ENCODE results near the gene KIR2DL3.

Gene KIR2DL3

GRCh38 chr19:54724644-54725043 is 13.7 kb upstream of the KIR2DL3 start:
- TF ChIP-seq CTCF (IDR thresholded peaks at IDR 0.05; ENCODE audit: low read depth, low read length, missing control alignments): no peak

GRCh38 chr19:54725321-54725720 is 13.0 kb upstream of the KIR2DL3 start:
- H3K27ac ChIP-seq: no peak overlapping the region
- no peak for TF ChIP-seq CTCF (IDR thresholded peaks at IDR 0.05; ENCODE audit: low read depth, low read length, missing control alignments)
- DNase-seq: no peak
- no peaks in the 10 kb centered on the region for H3K36me3 ChIP-seq (replicated peaks)
- H3K4me3 ChIP-seq (ENCODE audit: low read depth, low read length): no peak overlapping the region
- no peaks in the 10 kb centered on the region for H3K27me3 ChIP-seq (replicated peaks)
- in situ Hi-C loops (cut with HindIII; ENCODE audit: low pct_ligation_motif_present, low sequenced_read_pairs): no loop called here

More at GRCh38 chr19:54724644-54725043, 13.7 kb upstream of the KIR2DL3 start:
- H3K4me3 ChIP-seq (ENCODE audit: low read depth, low read length): no peak overlapping the region
- in situ Hi-C loops (cut with HindIII; ENCODE audit: low pct_ligation_motif_present, low sequenced_read_pairs): no loop called here
- no peaks in the 10 kb centered on the region for H3K27me3 ChIP-seq (replicated peaks)
- no peaks in the 10 kb centered on the region for H3K36me3 ChIP-seq (replicated peaks)
- no peak for DNase-seq
- no peak overlapping the region for H3K27ac ChIP-seq

- no peak for TF ChIP-seq CTCF (IDR thresholded peaks at IDR 0.05; ENCODE audit: low read depth, low read length, missing control alignments)
- Histone ChIP-seq H3K4me3 (ENCODE audit: low read depth, low read length) (no peak overlapping the region), H3K27ac (no peak overlapping the region), H3K36me3 (replicated peaks) (no peaks in the 10 kb centered on the region), H3K27me3 (replicated peaks) (no peaks in the 10 kb centered on the region)
- in situ Hi-C loops (cut with HindIII; ENCODE audit: low pct_ligation_motif_present, low sequenced_read_pairs): no loop called here
- DNase-seq: no peak
Observed at GRCh38 chr19:54727562-54727961, 10.8 kb upstream of the KIR2DL3 start.

- in situ Hi-C loops (cut with HindIII; ENCODE audit: low pct_ligation_motif_present, low sequenced_read_pairs): no loop called here
- TF ChIP-seq CTCF (IDR thresholded peaks at IDR 0.05; ENCODE audit: low read depth, low read length, missing control alignments): no peak
- DNase-seq: no peak
Observed at GRCh38 chr19:54728167-54728566, 10.1 kb upstream of the KIR2DL3 start.

GRCh38 chr19:54729416-54730188 is 8.7 kb upstream of the KIR2DL3 start:
- no peak for DNase-seq
- Histone ChIP-seq H3K27me3 (replicated peaks) (no peaks in the 10 kb centered on the region), H3K36me3 (replicated peaks) (no peaks in the 10 kb centered on the region), H3K27ac (no peak overlapping the region), H3K4me3 (ENCODE audit: low read depth, low read length) (no peak overlapping the region)
- in situ Hi-C loops (cut with HindIII; ENCODE audit: low pct_ligation_motif_present, low sequenced_read_pairs): no loop called here
- no peak for TF ChIP-seq CTCF (IDR thresholded peaks at IDR 0.05; ENCODE audit: low read depth, low read length, missing control alignments)

More at GRCh38 chr19:54728167-54728566, 10.1 kb upstream of the KIR2DL3 start:
- H3K27me3 ChIP-seq (replicated peaks): no peaks in the 10 kb centered on the region
- no peak overlapping the region for H3K27ac ChIP-seq
- H3K4me3 ChIP-seq (ENCODE audit: low read depth, low read length): no peak overlapping the region
- no peaks in the 10 kb centered on the region for H3K36me3 ChIP-seq (replicated peaks)

GRCh38 chr19:54731191-54731590 is 7.1 kb upstream of the KIR2DL3 start:
- Histone ChIP-seq H3K27me3 (replicated peaks) (no peaks in the 10 kb centered on the region), H3K36me3 (replicated peaks) (no peaks in the 10 kb centered on the region), H3K4me3 (ENCODE audit: low read depth, low read length) (no peak overlapping the region), H3K27ac (no peak overlapping the region)
- in situ Hi-C loops (cut with HindIII; ENCODE audit: low pct_ligation_motif_present, low sequenced_read_pairs): no loop called here
- no peak for TF ChIP-seq CTCF (IDR thresholded peaks at IDR 0.05; ENCODE audit: low read depth, low read length, missing control alignments)
- DNase-seq: no peak

Measured in brain microvascular endothelial cell (primary cell).